IMR-90 (cell line): Measurements from ENCODE around the gene TRAF7. TPM values are rescaled to one million over a fixed set of nuclear protein-coding genes. Genes with fewer than 3 reads are reported as not detected.

ENCODE experiments used
- ATAC-seq: fragments of 200-7000 bp; cut with Tn5 transposase; 2 replicates; pipeline ENCODE4 v1.9.1; 2020; ENCODE audit warnings: low read depth, mild to moderate bottlenecking, moderate library complexity
- BruUV-seq: library from RNA; stranded (reverse); fragments of 400-500 nt; replicated peaks from 2 replicates; lab custom pipeline; 2021; lab: Mats Ljungman, UMichigan
- CTCF ChIA-PET: fragments of 300-600 bp; formaldehyde crosslinking; extraction: SDS; loops from one replicate; lab custom pipeline; 2021; ENCODE audit warnings: antibody characterized with exemption; lab: Yijun Ruan, JAX
- POLR2A ChIA-PET: fragments of 300-600 bp; sonication (Branson Sonifier 250); formaldehyde crosslinking; loops from one replicate; lab custom pipeline; 2022; ENCODE audit warnings: antibody characterized with exemption; ENCODE audit not compliant: unreplicated experiment; lab: Charles Lee
- DNase-seq: peaks from one replicate; pipeline ENCODE4 v3.0.0; 2013
- H2AFZ ChIP-seq: replicated peaks from 2 replicates; pipeline ENCODE3; 2013; ENCODE audit warnings: low read length, mild to moderate bottlenecking; ENCODE audit not compliant: poor library complexity
- H2AK5ac ChIP-seq: 2 replicates; pipeline ENCODE4 v1.6.1; 2013; ENCODE audit warnings: low read depth, low read length, inconsistent platforms
- H2AK9ac ChIP-seq: replicated peaks from 2 replicates; pipeline ENCODE3; 2013; ENCODE audit warnings: mild to moderate bottlenecking, low read depth, low read length, moderate library complexity; ENCODE audit not compliant: poor library complexity
- H2BK120ac ChIP-seq: 2 replicates; pipeline ENCODE4 v1.6.1; 2013; ENCODE audit warnings: low read depth, low read length, inconsistent platforms
- H2BK15ac ChIP-seq: 3 replicates; pipeline ENCODE4 v1.6.1; 2013; ENCODE audit warnings: low read depth, low read length, inconsistent platforms
- H2BK20ac ChIP-seq: 2 replicates; pipeline ENCODE4 v1.6.1; 2013; ENCODE audit warnings: low read depth, mild to moderate bottlenecking, inconsistent platforms, low read length, moderate library complexity
- H2BK5ac ChIP-seq: 2 replicates; pipeline ENCODE4 v1.6.1; 2013; ENCODE audit warnings: mild to moderate bottlenecking, low read depth, low read length, inconsistent platforms; ENCODE audit not compliant: poor library complexity, severe bottlenecking
- H3K14ac ChIP-seq: replicated peaks from 2 replicates; pipeline ENCODE4 v1.6.1; 2013; ENCODE audit warnings: low read depth, low read length, inconsistent platforms
- H3K18ac ChIP-seq: 2 replicates; pipeline ENCODE4 v1.6.1; 2013; ENCODE audit warnings: low read depth, low read length, control low read depth
- H3K23ac ChIP-seq: 2 replicates; pipeline ENCODE4 v1.6.1; 2013; ENCODE audit warnings: low read depth, low read length, inconsistent platforms
- H3K27ac ChIP-seq: 2 replicates; pipeline ENCODE4 v1.5.1; 2013; ENCODE audit warnings: mild to moderate bottlenecking, control low read depth, low read length; ENCODE audit not compliant: insufficient read depth
- H3K27me3 ChIP-seq: 2 replicates; pipeline ENCODE4 v1.6.1; 2013; ENCODE audit warnings: low read length; ENCODE audit not compliant: control insufficient read depth, insufficient read depth
- H3K36me3 ChIP-seq: 2 replicates; pipeline ENCODE4 v1.6.1; 2013; ENCODE audit warnings: low read length, mixed read lengths; ENCODE audit not compliant: control insufficient read depth, insufficient read depth
- H3K4ac ChIP-seq: 2 replicates; pipeline ENCODE4 v1.6.1; 2013; ENCODE audit warnings: low read depth, low read length, inconsistent platforms
- H3K4me1 ChIP-seq: 2 replicates; pipeline ENCODE4 v1.6.1; 2013; ENCODE audit warnings: low read length, mixed read lengths; ENCODE audit not compliant: control insufficient read depth, insufficient read depth
- H3K4me2 ChIP-seq: 2 replicates; pipeline ENCODE4 v1.6.1; 2013; ENCODE audit warnings: low read depth, mild to moderate bottlenecking, control low read depth, low read length, moderate library complexity
- H3K4me3 ChIP-seq: 2 replicates; pipeline ENCODE4 v1.5.1; 2013; ENCODE audit warnings: low read depth, mild to moderate bottlenecking, control low read depth, low read length, moderate library complexity; ENCODE audit not compliant: insufficient read depth
- H3K56ac ChIP-seq: 2 replicates; pipeline ENCODE4 v1.6.1; 2013; ENCODE audit warnings: low read length, inconsistent platforms; ENCODE audit not compliant: insufficient read depth; ENCODE audit errors: extremely low read depth
- H3K79me1 ChIP-seq, 2 experiments: 2 replicates each; pipeline ENCODE4 v1.6.1; 2013; ENCODE audit warnings: low read length in 2 of 2, inconsistent platforms in 1 of 2, low read depth in 1 of 2
- H3K9ac ChIP-seq: 2 replicates; pipeline ENCODE4 v1.6.1; 2013; ENCODE audit warnings: low read depth, low read length, control low read depth
- H3K9me1 ChIP-seq: 2 replicates; pipeline ENCODE4 v1.6.1; 2013; ENCODE audit warnings: low read length, inconsistent platforms; ENCODE audit not compliant: insufficient read depth
- H3K9me3 ChIP-seq: 2 replicates; pipeline ENCODE4 v1.6.1; 2013; ENCODE audit warnings: low read length; ENCODE audit not compliant: control insufficient read depth, insufficient read depth
- H4K20me1 ChIP-seq: 2 replicates; pipeline ENCODE4 v1.6.1; 2013; ENCODE audit warnings: low read length, inconsistent platforms; ENCODE audit not compliant: insufficient read depth
- H4K5ac ChIP-seq: 2 replicates; pipeline ENCODE4 v1.6.1; 2013; ENCODE audit warnings: mild to moderate bottlenecking, low read depth, low read length, control low read depth
- H4K8ac ChIP-seq, 2 experiments: 2 replicates each; pipeline ENCODE4 v1.6.1; 2013; ENCODE audit warnings: low read depth in 2 of 2, low read length in 2 of 2, control low read depth in 1 of 2, inconsistent platforms in 1 of 2
- H4K91ac ChIP-seq: 2 replicates; pipeline ENCODE4 v1.6.1; 2013; ENCODE audit warnings: low read depth, low read length, inconsistent platforms; ENCODE audit not compliant: insufficient read depth
- CHD1 ChIP-seq: IDR thresholded peaks from 2 replicates; pipeline ENCODE4 v1.6.1; 2012; ENCODE audit warnings: low read depth, low read length, improper control_type of control experiment
- FOS ChIP-seq: fragments of 150-350 bp; IDR thresholded peaks from 2 replicates; pipeline ENCODE4 v1.6.1; 2016; ENCODE audit warnings: low read depth, low read length
- MAFK ChIP-seq: IDR thresholded peaks from 2 replicates; pipeline ENCODE4 v1.6.1; 2012; ENCODE audit warnings: low read depth, low read length, improper control_type of control experiment
- MAZ ChIP-seq: IDR thresholded peaks from 2 replicates; pipeline ENCODE4 v1.6.1; 2012; ENCODE audit warnings: low read depth, mild to moderate bottlenecking, low read length, improper control_type of control experiment, moderate library complexity, borderline replicate concordance
- MXI1 ChIP-seq: IDR thresholded peaks from 2 replicates; pipeline ENCODE4 v1.6.1; 2012; ENCODE audit warnings: low read depth, mild to moderate bottlenecking, low read length, moderate library complexity, borderline replicate concordance
- POLR2A ChIP-seq: IDR thresholded peaks from 2 replicates; pipeline ENCODE4 v1.6.1; 2012; ENCODE audit warnings: mild to moderate bottlenecking, low read depth, low read length
- RAD21 ChIP-seq: IDR thresholded peaks from 2 replicates; pipeline ENCODE4 v1.6.1; 2012; ENCODE audit warnings: low read length, improper control_type of control experiment
- USF2 ChIP-seq: fragments of 150-350 bp; IDR thresholded peaks from 2 replicates; pipeline ENCODE4 v1.6.1; 2017; ENCODE audit warnings: mild to moderate bottlenecking, antibody characterized with exemption, low read length, low read depth
- WGBS, 2 experiments: methylation state at CpG; one replicate each; pipeline versions ENCODE4 v1.1.5 to v1.1.7; 2013; ENCODE audit warnings: missing lambda C conversion rate in 2 of 2; ENCODE audit not compliant: insufficient read length in 1 of 2; ENCODE audit errors: extremely low coverage in 2 of 2; 5-methylcytosine and 5-hydroxymethylcytosine counted together
- dilution Hi-C: fragments of 300-500 bp; cut with HindIII; formaldehyde crosslinking; loops from one replicate; pipeline ENCODE4 v1.14.3; 2018; ENCODE audit warnings: low sequenced_read_pairs; ENCODE audit not compliant: unreplicated experiment
- in situ Hi-C: fragments of 300-500 bp; cut with MboI; formaldehyde crosslinking; loops from 3 replicates; pipeline ENCODE4 v1.14.3; 2019; ENCODE audit warnings: low sequenced_read_pairs, inconsistent platforms, mixed read lengths
- intact Hi-C: fragments of 100-400 bp; cut with micrococcal nuclease; formaldehyde crosslinking; loops from 2 replicates; pipeline ENCODE4 v1.10.0; 2022
- polyA plus RNA-seq, 3 experiments: library from polyadenylated mRNA; depleted of rRNA; stranded (reverse); fragments of >200 nt; gene quantifications; 2 replicates each; pipeline ENCODE4 v1.2.3, GENCODE V29; 2012; ENCODE audit warnings: low replicate concordance in 1 of 3
- total RNA-seq: library from RNA; depleted of rRNA; stranded (reverse); fragments of >200 nt; gene quantifications from 2 replicates; pipeline ENCODE4 v1.2.3, GENCODE V29; 2012

The TRAF7 gene
- total and polyA plus RNA-seq, 2 of the 4 experiments (the other 2 are of a cell fraction) = 29.6 to 52.6 TPM

- BruUV-seq = no TSS peak
- peak overlapping the region; percentile 33; the same call in 1 of the 2 replicates for H3K56ac ChIP-seq
- ChIA-PET CTCF (no interaction called here), POLR2A (interaction anchor here (0.5 kb wide), 1 partner anchor 130 kb away, joined by 6 read pairs; the partner anchor contains the start of gene NHERF2)
- ATAC-seq (no peak), DNase-seq (no peak)
- H3K23ac ChIP-seq = peak overlapping the region; percentile 41
- no peak overlapping the region for H4K5ac ChIP-seq
- H3K4me2 ChIP-seq = peak overlapping the region; percentile 85
- H3K27me3 ChIP-seq = no peaks in the 10 kb centered on the region
- no peak overlapping the region for H2BK15ac ChIP-seq
- H4K20me1 ChIP-seq = peaks cover 86% of the 10 kb centered on the region
- no peak for TF ChIP-seq CHD1
- no peak for TF ChIP-seq MAFK
- peak; percentile 6; the same call in 1 of the 2 replicates for TF ChIP-seq POLR2A
- no peak for TF ChIP-seq USF2
- TF ChIP-seq MAZ = no peak
- TF ChIP-seq FOS = no peak
- TF ChIP-seq MXI1 = no peak
- TF ChIP-seq RAD21 = no peak
- 58% methylated on average over 2 of the region's 5 CpGs; no CpG with 5 or more reads in 1 of the 2 experiments for WGBS, 2 experiments
- 0 out of 4 replicates have a peak overlapping the region, but pooled peaks of 1 of the 2 experiments have one; percentile 30 for H4K8ac ChIP-seq
- dilution Hi-C loops = no loop called here
- peak overlapping the region; percentile 86 for H3K4me3 ChIP-seq
- H3K9ac ChIP-seq = peak overlapping the region; percentile 82
- no peak overlapping the region for H2AFZ ChIP-seq
- peak overlapping the region; percentile 82 for H2AK5ac ChIP-seq
- peak overlapping the region; percentile 55 for H3K4ac ChIP-seq
- no peak overlapping the region for H3K18ac ChIP-seq
- H3K27ac ChIP-seq = peak overlapping the region; percentile 85
- in situ Hi-C loops = no loop called here
- H3K9me1 ChIP-seq = peaks cover 8% of the 10 kb centered on the region; the same call in 1 of the 2 replicates
- peak overlapping the region; percentile 57 for H3K14ac ChIP-seq
- H3K36me3 ChIP-seq = peaks cover 23% of the 10 kb centered on the region
- H2BK120ac ChIP-seq = no peak overlapping the region
- H3K9me3 ChIP-seq = no peaks in the 10 kb centered on the region
- H2BK5ac ChIP-seq = peak overlapping the region; percentile 45
- intact Hi-C loops = no loop called here
- peaks cover 47% of the 10 kb centered on the region for H3K4me1 ChIP-seq
- peak overlapping the region; percentile 95 for H2AK9ac ChIP-seq
- peak overlapping the region; percentile 17; the same call in 1 of the 2 replicates for H4K91ac ChIP-seq
- peaks cover 5 to 88% of the 10 kb centered on the region in 2 experiments; a peak in 3 of 4 replicates for H3K79me1 ChIP-seq
- no peak overlapping the region for H2BK20ac ChIP-seq
Observed at GRCh38 chr16:2156849-2157224, 1.3 kb downstream of the TRAF7 start.
